Measurements from ENCODE around the gene CHCHD3.

CHCHD3 gene

GRCh38 chr7:133112335-133112734 lies 30.4 kb upstream of the CHCHD3 start:
- Histone ChIP-seq H3K9me3 (ENCODE audit: control insufficient read depth, insufficient read depth, low read depth, low read length) (peaks cover 16% of the 10 kb centered on the region), H3K4me3 (ENCODE audit: low read depth, low read length) (no peak overlapping the region), H3K9ac (ENCODE audit: low read length) (no peak overlapping the region), H3K36me3 (ENCODE audit: control insufficient read depth, insufficient read depth, low read length) (no peaks in the 10 kb centered on the region), H3K27ac (ENCODE audit: low read depth, low read length) (no peak overlapping the region), H3K27me3 (ENCODE audit: control insufficient read depth, insufficient read depth, low read length) (no peaks in the 10 kb centered on the region), H3K4me1 (ENCODE audit: control insufficient read depth, insufficient read depth, low read length) (peaks cover 4% of the 10 kb centered on the region; the same call in 1 of the 2 replicates)

GRCh38 chr7:133110312-133110711 lies 28.4 kb upstream of the CHCHD3 start:
- peaks cover 4% of the 10 kb centered on the region; the same call in 1 of the 2 replicates for H3K4me1 ChIP-seq (ENCODE audit: control insufficient read depth, insufficient read depth, low read length)
- H3K9ac ChIP-seq (ENCODE audit: low read length) = no peak overlapping the region
- H3K27me3 ChIP-seq (ENCODE audit: control insufficient read depth, insufficient read depth, low read length) = no peaks in the 10 kb centered on the region
- no peak overlapping the region for H3K4me3 ChIP-seq (ENCODE audit: low read depth, low read length)
- H3K27ac ChIP-seq (ENCODE audit: low read depth, low read length) = no peak overlapping the region
- no peaks in the 10 kb centered on the region for H3K36me3 ChIP-seq (ENCODE audit: control insufficient read depth, insufficient read depth, low read length)
- H3K9me3 ChIP-seq (ENCODE audit: control insufficient read depth, insufficient read depth, low read depth, low read length) = peaks cover 16% of the 10 kb centered on the region

- Histone ChIP-seq H3K9ac (ENCODE audit: low read length) (no peak overlapping the region), H3K27ac (ENCODE audit: low read depth, low read length) (no peak overlapping the region), H3K36me3 (ENCODE audit: control insufficient read depth, insufficient read depth, low read length) (no peaks in the 10 kb centered on the region), H3K4me3 (ENCODE audit: low read depth, low read length) (no peak overlapping the region), H3K9me3 (ENCODE audit: control insufficient read depth, insufficient read depth, low read depth, low read length) (peaks cover 16% of the 10 kb centered on the region), H3K4me1 (ENCODE audit: control insufficient read depth, insufficient read depth, low read length) (peaks cover 4% of the 10 kb centered on the region; the same call in 1 of the 2 replicates), H3K27me3 (ENCODE audit: control insufficient read depth, insufficient read depth, low read length) (no peaks in the 10 kb centered on the region)
Observed at GRCh38 chr7:133109816-133110215, 27.9 kb upstream of the CHCHD3 start.

DNA sequence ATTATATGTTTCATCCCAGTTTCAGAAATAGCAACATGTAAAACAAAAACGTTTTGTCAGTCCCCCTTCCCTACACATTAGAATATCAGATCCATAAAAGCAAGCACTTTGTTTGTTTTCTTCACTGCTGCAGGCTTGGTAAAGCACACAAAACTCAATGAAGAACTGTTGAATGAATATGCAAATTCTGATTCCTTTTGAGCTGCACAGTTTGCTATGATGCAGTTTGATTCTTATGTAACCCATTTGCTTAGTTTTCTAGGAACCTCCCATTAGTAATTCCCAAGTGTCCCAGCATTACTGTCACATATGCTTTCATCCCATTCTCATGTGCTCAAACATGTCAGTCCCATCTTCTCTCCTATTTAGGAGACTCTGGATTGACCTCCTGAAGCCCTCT lies 26.1 kb upstream of the CHCHD3 start:
- no peaks in the 10 kb centered on the region for H3K4me1 ChIP-seq (ENCODE audit: control insufficient read depth, insufficient read depth, low read length)
- H3K9ac ChIP-seq (ENCODE audit: low read length) = no peak overlapping the region
- no peaks in the 10 kb centered on the region for H3K36me3 ChIP-seq (ENCODE audit: control insufficient read depth, insufficient read depth, low read length)
- peaks cover 16% of the 10 kb centered on the region for H3K9me3 ChIP-seq (ENCODE audit: control insufficient read depth, insufficient read depth, low read depth, low read length)
- H3K27ac ChIP-seq (ENCODE audit: low read depth, low read length) = no peak overlapping the region
- H3K4me3 ChIP-seq (ENCODE audit: low read depth, low read length) = no peak overlapping the region
- no peaks in the 10 kb centered on the region for H3K27me3 ChIP-seq (ENCODE audit: control insufficient read depth, insufficient read depth, low read length)

DNA sequence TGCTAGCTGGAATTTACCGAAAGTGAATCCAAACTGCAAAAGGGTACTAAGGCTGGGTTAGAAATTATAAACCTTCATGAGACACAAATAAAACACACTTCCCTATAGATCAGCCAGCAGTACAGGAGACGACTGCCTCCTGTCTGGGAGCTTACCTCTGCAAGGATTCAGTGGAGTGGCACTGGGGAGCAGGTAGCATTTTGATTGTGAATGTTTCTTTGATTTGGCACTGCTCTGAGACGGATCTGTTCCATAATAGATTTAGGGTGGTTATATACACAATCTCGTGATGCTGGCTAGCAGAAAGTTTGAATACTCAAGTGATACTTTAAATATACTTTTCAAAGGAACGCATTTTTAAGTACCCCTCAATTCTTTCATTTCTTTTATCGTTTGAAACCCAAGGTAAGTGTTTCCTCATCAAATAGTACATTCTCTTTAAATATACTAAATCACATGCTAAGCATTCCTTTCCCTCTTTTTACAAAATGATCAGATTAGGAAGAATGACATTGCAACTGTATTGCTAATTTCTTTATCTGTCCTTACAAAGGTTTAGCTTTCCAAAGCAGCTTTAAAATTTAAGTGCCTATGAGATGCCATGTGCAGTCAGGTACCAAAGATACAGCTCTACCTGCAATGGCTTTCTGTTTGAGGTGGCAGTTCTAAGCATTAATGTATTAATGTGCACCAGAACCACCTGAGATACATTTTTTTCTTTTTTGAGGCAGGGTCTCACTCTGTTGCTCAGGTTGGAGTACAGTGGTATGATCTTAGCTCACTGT lies 20.6 kb upstream of the CHCHD3 start:
- H3K9ac ChIP-seq (ENCODE audit: low read length) = no peak overlapping the region
- no peaks in the 10 kb centered on the region for H3K36me3 ChIP-seq (ENCODE audit: control insufficient read depth, insufficient read depth, low read length)
- no peaks in the 10 kb centered on the region for H3K4me1 ChIP-seq (ENCODE audit: control insufficient read depth, insufficient read depth, low read length)
- no peaks in the 10 kb centered on the region for H3K27me3 ChIP-seq (ENCODE audit: control insufficient read depth, insufficient read depth, low read length)
- H3K4me3 ChIP-seq (ENCODE audit: low read depth, low read length) = no peak overlapping the region
- no peak overlapping the region for H3K27ac ChIP-seq (ENCODE audit: low read depth, low read length)
- H3K9me3 ChIP-seq (ENCODE audit: control insufficient read depth, insufficient read depth, low read depth, low read length) = no peaks in the 10 kb centered on the region

GRCh38 chr7:133099633-133100286 lies 17.9 kb upstream of the CHCHD3 start:
- no peaks in the 10 kb centered on the region for H3K36me3 ChIP-seq (ENCODE audit: control insufficient read depth, insufficient read depth, low read length)
- H3K27me3 ChIP-seq (ENCODE audit: control insufficient read depth, insufficient read depth, low read length) = no peaks in the 10 kb centered on the region
- no peaks in the 10 kb centered on the region for H3K9me3 ChIP-seq (ENCODE audit: control insufficient read depth, insufficient read depth, low read depth, low read length)
- H3K9ac ChIP-seq (ENCODE audit: low read length) = no peak overlapping the region
- no peak overlapping the region for H3K4me3 ChIP-seq (ENCODE audit: low read depth, low read length)
- no peaks in the 10 kb centered on the region for H3K4me1 ChIP-seq (ENCODE audit: control insufficient read depth, insufficient read depth, low read length)
- no peak overlapping the region for H3K27ac ChIP-seq (ENCODE audit: low read depth, low read length)

GRCh38 chr7:133095119-133095671 lies 13.3 kb upstream of the CHCHD3 start:
- no peaks in the 10 kb centered on the region for H3K9me3 ChIP-seq (ENCODE audit: control insufficient read depth, insufficient read depth, low read depth, low read length)
- no peak overlapping the region for H3K27ac ChIP-seq (ENCODE audit: low read depth, low read length)
- H3K27me3 ChIP-seq (ENCODE audit: control insufficient read depth, insufficient read depth, low read length) = no peaks in the 10 kb centered on the region
- no peak overlapping the region for H3K4me3 ChIP-seq (ENCODE audit: low read depth, low read length)
- no peak overlapping the region for H3K9ac ChIP-seq (ENCODE audit: low read length)
- no peaks in the 10 kb centered on the region for H3K36me3 ChIP-seq (ENCODE audit: control insufficient read depth, insufficient read depth, low read length)
- H3K4me1 ChIP-seq (ENCODE audit: control insufficient read depth, insufficient read depth, low read length) = no peaks in the 10 kb centered on the region

DNA sequence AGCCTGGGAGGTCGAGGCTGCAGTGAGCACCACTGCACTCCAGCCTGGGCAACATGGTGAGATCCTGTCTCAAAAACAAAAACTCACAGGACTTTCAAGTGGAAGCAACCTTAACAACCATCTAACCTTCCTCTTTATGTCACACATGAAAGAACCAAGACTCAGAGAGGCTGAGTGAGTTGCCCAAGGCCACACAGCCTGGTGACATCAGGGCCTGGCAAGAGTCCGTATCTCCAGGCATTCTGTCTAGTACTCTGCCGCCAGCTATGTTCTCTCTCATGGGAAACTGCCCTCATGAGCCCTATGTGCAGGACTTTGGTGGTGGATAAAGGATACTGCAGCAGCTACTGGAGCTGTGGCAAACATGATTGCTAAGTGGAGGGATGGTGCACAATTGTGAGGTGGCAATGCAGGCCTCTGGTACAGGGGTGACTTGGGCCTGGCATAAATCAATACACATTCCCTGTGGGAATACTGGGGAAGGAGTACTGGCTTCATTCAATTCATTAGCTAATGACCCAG lies 10.1 kb upstream of the CHCHD3 start:
- H3K27me3 ChIP-seq (ENCODE audit: control insufficient read depth, insufficient read depth, low read length) = no peaks in the 10 kb centered on the region
- H3K9me3 ChIP-seq (ENCODE audit: control insufficient read depth, insufficient read depth, low read depth, low read length) = no peaks in the 10 kb centered on the region
- no peaks in the 10 kb centered on the region for H3K4me1 ChIP-seq (ENCODE audit: control insufficient read depth, insufficient read depth, low read length)
- no peak overlapping the region for H3K9ac ChIP-seq (ENCODE audit: low read length)
- no peak overlapping the region for H3K4me3 ChIP-seq (ENCODE audit: low read depth, low read length)
- no peak overlapping the region for H3K27ac ChIP-seq (ENCODE audit: low read depth, low read length)
- H3K36me3 ChIP-seq (ENCODE audit: control insufficient read depth, insufficient read depth, low read length) = no peaks in the 10 kb centered on the region

GRCh38 chr7:133082390-133082766 lies 488 bp upstream of the CHCHD3 start:
- H3K4me3 ChIP-seq (ENCODE audit: low read depth, low read length) = 0 out of 2 replicates have a peak overlapping the region, but pooled peaks have one; percentile 8
- H3K27ac ChIP-seq (ENCODE audit: low read depth, low read length) = no peak overlapping the region
- H3K27me3 ChIP-seq (ENCODE audit: control insufficient read depth, insufficient read depth, low read length) = no peaks in the 10 kb centered on the region
- H3K9me3 ChIP-seq (ENCODE audit: control insufficient read depth, insufficient read depth, low read depth, low read length) = no peaks in the 10 kb centered on the region
- no peak overlapping the region for H3K9ac ChIP-seq (ENCODE audit: low read length)
- H3K36me3 ChIP-seq (ENCODE audit: control insufficient read depth, insufficient read depth, low read length) = no peaks in the 10 kb centered on the region
- peaks cover 22% of the 10 kb centered on the region for H3K4me1 ChIP-seq (ENCODE audit: control insufficient read depth, insufficient read depth, low read length)

- Histone ChIP-seq H3K36me3 (ENCODE audit: control insufficient read depth, insufficient read depth, low read length) (no peaks in the 10 kb centered on the region), H3K27ac (ENCODE audit: low read depth, low read length) (peak overlapping the region; percentile 94; the same call in 1 of the 2 replicates)
Observed at GRCh38 chr7:133081119-133081598, 731 bp downstream of the CHCHD3 start.

GRCh38 chr7:133079296-133079695 lies 2.6 kb downstream of the CHCHD3 start:
- peaks cover 27% of the 10 kb centered on the region for H3K4me1 ChIP-seq (ENCODE audit: control insufficient read depth, insufficient read depth, low read length)
- no peaks in the 10 kb centered on the region for H3K27me3 ChIP-seq (ENCODE audit: control insufficient read depth, insufficient read depth, low read length)
- H3K9ac ChIP-seq (ENCODE audit: low read length) = peak overlapping the region; percentile 47
- no peaks in the 10 kb centered on the region for H3K9me3 ChIP-seq (ENCODE audit: control insufficient read depth, insufficient read depth, low read depth, low read length)
- peaks cover 4% of the 10 kb centered on the region; the same call in 1 of the 2 replicates for H3K36me3 ChIP-seq (ENCODE audit: control insufficient read depth, insufficient read depth, low read length)
- H3K4me3 ChIP-seq (ENCODE audit: low read depth, low read length) = peak overlapping the region; percentile 99
- H3K27ac ChIP-seq (ENCODE audit: low read depth, low read length) = peak overlapping the region; percentile 62

More at GRCh38 chr7:133081119-133081598, 731 bp downstream of the CHCHD3 start:
- Histone ChIP-seq H3K4me3 (ENCODE audit: low read depth, low read length) (peak overlapping the region; percentile 99), H3K27me3 (ENCODE audit: control insufficient read depth, insufficient read depth, low read length) (no peaks in the 10 kb centered on the region), H3K9me3 (ENCODE audit: control insufficient read depth, insufficient read depth, low read depth, low read length) (no peaks in the 10 kb centered on the region), H3K9ac (ENCODE audit: low read length) (peak overlapping the region; percentile 98), H3K4me1 (ENCODE audit: control insufficient read depth, insufficient read depth, low read length) (peaks cover 27% of the 10 kb centered on the region)
